Osteoblast (primary cell): ENCODE measurements around the gene PLA2G6. TPM values are rescaled to one million over a fixed set of nuclear protein-coding genes. Genes with fewer than 3 reads are reported as not detected.

Source experiments
- DNase-seq: peaks from one replicate; pipeline ENCODE4 v3.0.0; 2011; ENCODE audit warnings: low spot score, mixed read lengths; ENCODE audit not compliant: insufficient read length; ENCODE audit errors: missing footprints
- H2AFZ ChIP-seq: 2 replicates; pipeline ENCODE4 v1.6.0; 2011; ENCODE audit warnings: mild to moderate bottlenecking, low read length
- H3K27ac ChIP-seq: 2 replicates; pipeline ENCODE4 v1.5.1; 2011; ENCODE audit warnings: mild to moderate bottlenecking, low read depth, low read length, moderate library complexity
- H3K27me3 ChIP-seq: 2 replicates; pipeline ENCODE4 v1.6.0; 2012; ENCODE audit warnings: mild to moderate bottlenecking, control low read depth, inconsistent platforms, low read length, moderate library complexity; ENCODE audit not compliant: insufficient read depth
- H3K36me3 ChIP-seq: 2 replicates; pipeline ENCODE4 v1.5.1; 2011; ENCODE audit warnings: mild to moderate bottlenecking, low read length, control low read depth, moderate library complexity; ENCODE audit not compliant: insufficient read depth
- H3K4me1 ChIP-seq: 2 replicates; pipeline ENCODE4 v1.5.1; 2011; ENCODE audit warnings: mild to moderate bottlenecking, low read length, control low read depth, moderate library complexity; ENCODE audit not compliant: insufficient read depth
- H3K4me2 ChIP-seq: 2 replicates; pipeline ENCODE4 v1.6.0; 2011; ENCODE audit warnings: mild to moderate bottlenecking, low read length; ENCODE audit not compliant: insufficient read depth
- H3K4me3 ChIP-seq: fragments of 200-600 bp; sonication (generic); 3 replicates; pipeline ENCODE4 v1.5.1; 2012; ENCODE audit warnings: mild to moderate bottlenecking, low read length, inconsistent platforms; ENCODE audit not compliant: insufficient read depth
- H3K79me2 ChIP-seq: 2 replicates; pipeline ENCODE4 v1.6.0; 2012; ENCODE audit warnings: mild to moderate bottlenecking, low read length, control low read depth, inconsistent platforms; ENCODE audit not compliant: insufficient read depth
- H3K9me3 ChIP-seq: 2 replicates; pipeline ENCODE4 v1.5.1; 2011; ENCODE audit warnings: low read depth, low read length, control low read depth
- H4K20me1 ChIP-seq: 2 replicates; pipeline ENCODE4 v1.6.0; 2012; ENCODE audit warnings: mild to moderate bottlenecking, low read length, control low read depth; ENCODE audit not compliant: insufficient read depth
- CTCF ChIP-seq: IDR thresholded peaks from 2 replicates; pipeline ENCODE4 v1.5.1; 2011; ENCODE audit warnings: mild to moderate bottlenecking, low read depth, low read length, moderate library complexity; ENCODE audit errors: extremely low read depth
- total RNA-seq: library from RNA; depleted of rRNA; stranded (reverse); fragments of >200 nt; gene quantifications from 2 replicates; pipeline ENCODE4 v1.2.3, GENCODE V29; 2012

Gene PLA2G6
- total RNA-seq, 1 donor = 12.3 TPM

- Histone ChIP-seq H3K79me2 (no peaks in the 10 kb centered on the region), H2AFZ (no peak overlapping the region), H4K20me1 (no peaks in the 10 kb centered on the region), H3K36me3 (no peaks in the 10 kb centered on the region), H3K27ac (no peak overlapping the region), H3K4me2 (no peak overlapping the region), H3K27me3 (no peaks in the 10 kb centered on the region), H3K4me1 (no peaks in the 10 kb centered on the region), H3K4me3 (no peak overlapping the region), H3K9me3 (no peaks in the 10 kb centered on the region)
- peak; percentile 71 for DNase-seq
- no peak for TF ChIP-seq CTCF
Measured at GRCh38 chr22:38107692-38108515, 73.7 kb downstream of the PLA2G6 start.

- Histone ChIP-seq H4K20me1 (no peaks in the 10 kb centered on the region), H3K4me2 (no peak overlapping the region), H3K27me3 (no peaks in the 10 kb centered on the region), H3K79me2 (no peaks in the 10 kb centered on the region), H3K9me3 (no peaks in the 10 kb centered on the region), H3K4me3 (no peak overlapping the region), H3K4me1 (no peaks in the 10 kb centered on the region), H3K27ac (no peak overlapping the region), H2AFZ (no peak overlapping the region), H3K36me3 (no peaks in the 10 kb centered on the region)
- TF ChIP-seq CTCF = no peak
- peak; percentile 59 for DNase-seq
Measured at GRCh38 chr22:38106814-38107578, 74.6 kb downstream of the PLA2G6 start.

- Histone ChIP-seq H4K20me1 (no peaks in the 10 kb centered on the region), H2AFZ (no peak overlapping the region), H3K27ac (no peak overlapping the region), H3K36me3 (no peaks in the 10 kb centered on the region), H3K4me3 (no peak overlapping the region), H3K79me2 (no peaks in the 10 kb centered on the region), H3K4me1 (no peaks in the 10 kb centered on the region), H3K4me2 (no peak overlapping the region), H3K9me3 (no peaks in the 10 kb centered on the region), H3K27me3 (no peaks in the 10 kb centered on the region)
- peak; percentile 52 for TF ChIP-seq CTCF
- peak; percentile 71 for DNase-seq
Measured at GRCh38 chr22:38104084-38104483, 77.5 kb downstream of the PLA2G6 start.

GRCh38 chr22:38103641-38104040 is 78.0 kb downstream of the PLA2G6 start:
- H3K36me3 ChIP-seq = no peaks in the 10 kb centered on the region
- no peak overlapping the region for H3K27ac ChIP-seq
- H3K27me3 ChIP-seq = no peaks in the 10 kb centered on the region
- DNase-seq = no peak
- H3K4me2 ChIP-seq = no peak overlapping the region
- no peak for TF ChIP-seq CTCF
- no peak overlapping the region for H3K4me3 ChIP-seq
- H3K4me1 ChIP-seq = no peaks in the 10 kb centered on the region
- no peaks in the 10 kb centered on the region for H4K20me1 ChIP-seq
- H3K79me2 ChIP-seq = no peaks in the 10 kb centered on the region
- no peak overlapping the region for H2AFZ ChIP-seq
- no peaks in the 10 kb centered on the region for H3K9me3 ChIP-seq
